Stimulated activated naive CD8-positive, alpha-beta T cell treated with anti-CD3 and anti-CD28 coated beads, Interleukin-15, Interleukin-2, amounts not matched to agents 100 ng/mL and 50 ng/mL, for 24 hours (primary cell): ENCODE data around the gene TPST2.

Experiments used
- H3K27ac Mint-ChIP-seq: one replicate; pipeline ENCODE4 v1.8.0; 2021; ENCODE audit warnings: mild to moderate bottlenecking, mixed read lengths
- H3K27me3 Mint-ChIP-seq: one replicate; pipeline ENCODE4 v1.8.0; 2021; ENCODE audit warnings: mixed read lengths
- H3K36me3 Mint-ChIP-seq: one replicate; pipeline ENCODE4 v1.8.0; 2021; ENCODE audit warnings: low read depth, mixed read lengths
- H3K4me1 Mint-ChIP-seq: one replicate; pipeline ENCODE4 v1.8.0; 2021; ENCODE audit warnings: low read depth, mixed read lengths
- H3K4me3 Mint-ChIP-seq: one replicate; pipeline ENCODE4 v1.8.0; 2021; ENCODE audit warnings: mild to moderate bottlenecking, mixed read lengths
- H3K9me3 Mint-ChIP-seq: one replicate; pipeline ENCODE4 v1.8.0; 2021; ENCODE audit warnings: mixed read lengths

The TPST2 gene

GRCh38 chr22:26561756-26562417 is 28.0 kb downstream of the TPST2 start:
- H3K4me1 Mint-ChIP-seq: peaks cover 38% of the 10 kb centered on the region
- H3K4me3 Mint-ChIP-seq: no peak overlapping the region
- peaks cover 14% of the 10 kb centered on the region for H3K36me3 Mint-ChIP-seq
- no peak overlapping the region for H3K27ac Mint-ChIP-seq
- H3K9me3 Mint-ChIP-seq: no peaks in the 10 kb centered on the region
- H3K27me3 Mint-ChIP-seq: no peaks in the 10 kb centered on the region

- no peaks in the 10 kb centered on the region for H3K9me3 Mint-ChIP-seq
- H3K27me3 Mint-ChIP-seq: no peaks in the 10 kb centered on the region
- no peak overlapping the region for H3K4me3 Mint-ChIP-seq
- no peak overlapping the region for H3K27ac Mint-ChIP-seq
- peaks cover 10% of the 10 kb centered on the region for H3K36me3 Mint-ChIP-seq
- peaks cover 25% of the 10 kb centered on the region for H3K4me1 Mint-ChIP-seq
Observed at GRCh38 chr22:26559961-26560575, 29.9 kb downstream of the TPST2 start.

GRCh38 chr22:26558248-26558895 is 31.6 kb downstream of the TPST2 start:
- H3K36me3 Mint-ChIP-seq: no peaks in the 10 kb centered on the region
- H3K27me3 Mint-ChIP-seq: no peaks in the 10 kb centered on the region
- peaks cover 22% of the 10 kb centered on the region for H3K4me1 Mint-ChIP-seq
- H3K27ac Mint-ChIP-seq: peak overlapping the region; percentile 45
- no peaks in the 10 kb centered on the region for H3K9me3 Mint-ChIP-seq
- H3K4me3 Mint-ChIP-seq: no peak overlapping the region

- H3K27me3 Mint-ChIP-seq: no peaks in the 10 kb centered on the region
- H3K36me3 Mint-ChIP-seq: no peaks in the 10 kb centered on the region
- no peak overlapping the region for H3K27ac Mint-ChIP-seq
- H3K9me3 Mint-ChIP-seq: no peaks in the 10 kb centered on the region
- H3K4me1 Mint-ChIP-seq: peaks cover 21% of the 10 kb centered on the region
- no peak overlapping the region for H3K4me3 Mint-ChIP-seq
Observed at GRCh38 chr22:26556904-26557303, 33.0 kb downstream of the TPST2 start.

GRCh38 chr22:26555478-26555877 is 34.5 kb downstream of the TPST2 start:
- Mint-ChIP-seq H3K27me3 (no peaks in the 10 kb centered on the region), H3K36me3 (no peaks in the 10 kb centered on the region), H3K27ac (no peak overlapping the region), H3K4me1 (peaks cover 21% of the 10 kb centered on the region), H3K4me3 (no peak overlapping the region), H3K9me3 (no peaks in the 10 kb centered on the region)

- Mint-ChIP-seq H3K27me3 (no peaks in the 10 kb centered on the region), H3K9me3 (no peaks in the 10 kb centered on the region), H3K27ac (no peak overlapping the region), H3K36me3 (no peaks in the 10 kb centered on the region), H3K4me3 (no peak overlapping the region), H3K4me1 (peaks cover 21% of the 10 kb centered on the region)
Observed at GRCh38 chr22:26554956-26555355, 35.0 kb downstream of the TPST2 start.

GRCh38 chr22:26553056-26553752 is 36.7 kb downstream of the TPST2 start:
- H3K36me3 Mint-ChIP-seq: peaks cover 2% of the 10 kb centered on the region
- H3K4me3 Mint-ChIP-seq: no peak overlapping the region
- H3K4me1 Mint-ChIP-seq: peaks cover 11% of the 10 kb centered on the region
- no peaks in the 10 kb centered on the region for H3K9me3 Mint-ChIP-seq
- no peak overlapping the region for H3K27ac Mint-ChIP-seq
- H3K27me3 Mint-ChIP-seq: no peaks in the 10 kb centered on the region

GRCh38 chr22:26552466-26552865 is 37.5 kb downstream of the TPST2 start:
- peaks cover 18% of the 10 kb centered on the region for H3K4me1 Mint-ChIP-seq

GRCh38 chr22:26551568-26551967 is 38.4 kb downstream of the TPST2 start:
- H3K9me3 Mint-ChIP-seq: peaks cover 2% of the 10 kb centered on the region
- no peaks in the 10 kb centered on the region for H3K27me3 Mint-ChIP-seq
- peaks cover 18% of the 10 kb centered on the region for H3K36me3 Mint-ChIP-seq
- H3K4me1 Mint-ChIP-seq: peaks cover 27% of the 10 kb centered on the region
- no peak overlapping the region for H3K27ac Mint-ChIP-seq
- H3K4me3 Mint-ChIP-seq: no peak overlapping the region

More at GRCh38 chr22:26552466-26552865, 37.5 kb downstream of the TPST2 start:
- Mint-ChIP-seq H3K27me3 (no peaks in the 10 kb centered on the region), H3K36me3 (peaks cover 9% of the 10 kb centered on the region), H3K27ac (no peak overlapping the region), H3K9me3 (no peaks in the 10 kb centered on the region), H3K4me3 (no peak overlapping the region)

- H3K36me3 Mint-ChIP-seq: peaks cover 25% of the 10 kb centered on the region
- H3K4me1 Mint-ChIP-seq: peaks cover 34% of the 10 kb centered on the region
- no peaks in the 10 kb centered on the region for H3K27me3 Mint-ChIP-seq
- H3K27ac Mint-ChIP-seq: no peak overlapping the region
- no peak overlapping the region for H3K4me3 Mint-ChIP-seq
- H3K9me3 Mint-ChIP-seq: peaks cover 3% of the 10 kb centered on the region
Observed at GRCh38 chr22:26550498-26551033, 39.4 kb downstream of the TPST2 start.

- no peaks in the 10 kb centered on the region for H3K27me3 Mint-ChIP-seq
- H3K4me1 Mint-ChIP-seq: peaks cover 39% of the 10 kb centered on the region
- H3K9me3 Mint-ChIP-seq: peaks cover 3% of the 10 kb centered on the region
- H3K4me3 Mint-ChIP-seq: no peak overlapping the region
- no peak overlapping the region for H3K27ac Mint-ChIP-seq
- H3K36me3 Mint-ChIP-seq: peaks cover 29% of the 10 kb centered on the region
Observed at GRCh38 chr22:26549902-26550497, 39.9 kb downstream of the TPST2 start.

- Mint-ChIP-seq H3K27me3 (no peaks in the 10 kb centered on the region), H3K36me3 (peaks cover 31% of the 10 kb centered on the region), H3K4me3 (no peak overlapping the region), H3K9me3 (peaks cover 3% of the 10 kb centered on the region), H3K4me1 (peaks cover 48% of the 10 kb centered on the region), H3K27ac (no peak overlapping the region)
Observed at GRCh38 chr22:26548984-26549383, 40.9 kb downstream of the TPST2 start.

GRCh38 chr22:26548303-26548702 is 41.6 kb downstream of the TPST2 start:
- H3K27me3 Mint-ChIP-seq: no peaks in the 10 kb centered on the region
- peaks cover 31% of the 10 kb centered on the region for H3K36me3 Mint-ChIP-seq
- H3K4me1 Mint-ChIP-seq: peaks cover 47% of the 10 kb centered on the region
- H3K9me3 Mint-ChIP-seq: peaks cover 3% of the 10 kb centered on the region
- no peak overlapping the region for H3K27ac Mint-ChIP-seq
- H3K4me3 Mint-ChIP-seq: no peak overlapping the region

GRCh38 chr22:26547837-26548236 is 42.1 kb downstream of the TPST2 start:
- H3K36me3 Mint-ChIP-seq: peaks cover 31% of the 10 kb centered on the region
- peaks cover 47% of the 10 kb centered on the region for H3K4me1 Mint-ChIP-seq
- H3K27ac Mint-ChIP-seq: peak overlapping the region; percentile 45
- no peak overlapping the region for H3K4me3 Mint-ChIP-seq
- peaks cover 3% of the 10 kb centered on the region for H3K9me3 Mint-ChIP-seq
- H3K27me3 Mint-ChIP-seq: no peaks in the 10 kb centered on the region
